HepG2 (cell line): ENCODE measurements around the gene RAPH1. TPM values are rescaled to one million over a fixed set of nuclear protein-coding genes. Genes with fewer than 3 reads are reported as not detected.

ENCODE experiments used
- DRAP1 ChIP-seq: IDR thresholded peaks from 2 replicates; pipeline ENCODE4 v1.6.1; 2016; ENCODE audit warnings: missing genetic modification reagents, missing compliant biosample characterization
- E2F1 ChIP-seq: sonication (generic); formaldehyde crosslinking; IDR thresholded peaks from 2 replicates; pipeline ENCODE4 v1.5.0; 2020; ENCODE audit warnings: missing genetic modification reagents
- FOXA3 ChIP-seq: IDR thresholded peaks from 2 replicates; pipeline ENCODE4 v1.6.1; 2016; ENCODE audit warnings: missing genetic modification reagents, missing compliant biosample characterization
- GABPB1 ChIP-seq: IDR thresholded peaks from 2 replicates; pipeline ENCODE4 v1.6.1; 2016; ENCODE audit warnings: mild to moderate bottlenecking, missing genetic modification reagents, moderate library complexity, missing compliant biosample characterization
- HMG20A ChIP-seq: IDR thresholded peaks from 2 replicates; pipeline ENCODE4 v1.6.1; 2016; ENCODE audit warnings: borderline replicate concordance
- NR1H2 ChIP-seq: sonication (generic); formaldehyde crosslinking; IDR thresholded peaks from 2 replicates; pipeline ENCODE4 v1.8.1; 2022; ENCODE audit warnings: low read depth, missing genetic modification reagents, borderline replicate concordance
- PLRG1 ChIP-seq: fragments of 450-650 bp; conservative IDR thresholded peaks from 2 replicates; pipeline ENCODE4 v1.6.1; 2016
- PRDM10 ChIP-seq: sonication (generic); formaldehyde crosslinking; IDR thresholded peaks from 2 replicates; pipeline ENCODE4 v1.4.0; 2020; ENCODE audit warnings: low read depth, missing genetic modification reagents
- RCOR2 ChIP-seq: IDR thresholded peaks from 2 replicates; pipeline ENCODE4 v1.6.1; 2016; ENCODE audit warnings: missing biosample characterization, missing genetic modification reagents
- XRCC5 ChIP-seq: fragments of 200-400 bp; formaldehyde crosslinking; optimal IDR thresholded peaks from 2 replicates; pipeline ENCODE3; 2017; ENCODE audit warnings: mild to moderate bottlenecking, low read length
- ZBTB39 ChIP-seq: sonication (generic); formaldehyde crosslinking; IDR thresholded peaks from 2 replicates; pipeline ENCODE4 v1.5.0; 2020; ENCODE audit warnings: missing genetic modification reagents
- ZBTB7B ChIP-seq: sonication (generic); formaldehyde crosslinking; IDR thresholded peaks from 2 replicates; pipeline ENCODE4 v1.4.0; 2020; ENCODE audit warnings: missing genetic modification reagents
- ZNF224 ChIP-seq: sonication (generic); formaldehyde crosslinking; IDR thresholded peaks from 2 replicates; pipeline ENCODE4 v1.5.0; 2020; ENCODE audit warnings: mild to moderate bottlenecking, missing genetic modification reagents
- ZNF276 ChIP-seq: sonication (generic); formaldehyde crosslinking; IDR thresholded peaks from 2 replicates; pipeline ENCODE4 v1.4.0; 2020; ENCODE audit warnings: mild to moderate bottlenecking, low read depth, missing genetic modification reagents
- ZNF546 ChIP-seq: sonication (generic); formaldehyde crosslinking; conservative IDR thresholded peaks from 2 replicates; pipeline ENCODE4 v1.8.1; 2023; ENCODE audit warnings: mild to moderate bottlenecking, missing genetic modification reagents
- ZNF598 ChIP-seq: sonication (generic); formaldehyde crosslinking; IDR thresholded peaks from 2 replicates; pipeline ENCODE4 v1.5.1; 2020; ENCODE audit warnings: mild to moderate bottlenecking, missing genetic modification reagents, borderline replicate concordance
- ZNF780A ChIP-seq: sonication (generic); formaldehyde crosslinking; IDR thresholded peaks from 2 replicates; pipeline ENCODE4 v1.8.0; 2022; ENCODE audit warnings: mild to moderate bottlenecking, missing genetic modification reagents, moderate library complexity
- ZNF883 ChIP-seq: sonication (generic); formaldehyde crosslinking; IDR thresholded peaks from 2 replicates; pipeline ENCODE4 v1.5.1; 2020; ENCODE audit warnings: mild to moderate bottlenecking, missing genetic modification reagents; ENCODE audit errors: not compliant biosample characterization
- ZSCAN22 ChIP-seq: sonication (generic); formaldehyde crosslinking; IDR thresholded peaks from 2 replicates; pipeline ENCODE4 v1.4.0; 2020; ENCODE audit warnings: mild to moderate bottlenecking, missing genetic modification reagents
- polyA plus RNA-seq, 8 experiments: library from polyadenylated mRNA; depleted of rRNA in 3 of 8; stranded (reverse) in 7 of 8; unstranded in 1 of 8; fragments of >200 nt; fragmentation: Illumina TruSeq in 4 of 8; extraction: Trizol in 4 of 8; gene quantifications; 2 replicates each; pipeline versions ENCODE4 v1.2.1 to v1.2.3, GENCODE V29; 2011 to 2016; ENCODE audit warnings: low read depth in 4 of 8, missing spikeins in 1 of 8, mixed read lengths in 1 of 8; ENCODE audit not compliant: insufficient read depth in 1 of 8
- total RNA-seq, 5 experiments: library from RNA; depleted of rRNA; stranded (reverse); fragments of >200 nt; fragmentation: Illumina TruSeq; extraction: Trizol; gene quantifications; 2 replicates each; pipeline ENCODE4 v1.2.3, GENCODE V29; 2016; ENCODE audit warnings: low read depth in 1 of 5

The RAPH1 gene
- total and polyA plus RNA-seq, 2 of the 13 experiments (the other 11 are each of a cell fraction or from before 2014, with no cell fraction given): 5.3 to 6.7 TPM

- TF ChIP-seq XRCC5 (no peak), ZNF546 (CRISPR knock-in tag) (no peak), HMG20A (no peak; the same call in 1 of the 2 replicates), ZNF780A (no peak), PRDM10 (CRISPR knock-in tag) (no peak), ZBTB7B (CRISPR knock-in tag) (no peak), PLRG1 (no peak), ZSCAN22 (no peak), FOXA3 (CRISPR knock-in tag) (no peak), ZNF276 (peak; percentile 77; the same call in 1 of the 2 replicates), RCOR2 (0 out of 2 replicates have a peak, but pooled peaks have one; percentile 18), ZNF224 (no peak), GABPB1 (CRISPR knock-in tag) (no peak), DRAP1 (CRISPR knock-in tag) (peak; percentile 61), ZNF598 (no peak), ZNF883 (CRISPR knock-in tag) (no peak), ZBTB39 (CRISPR knock-in tag) (no peak), E2F1 (CRISPR knock-in tag) (0 out of 2 replicates have a peak, but pooled peaks have one; percentile 36), NR1H2 (CRISPR knock-in tag) (no peak)
Measured at GRCh38 chr2:203535784-203536585, 884 bp upstream of the RAPH1 start (continued).
